Activated CD8-positive, alpha-beta memory T cell treated with anti-CD3 and anti-CD28 coated beads for 4 hours (primary cell): Measurements from ENCODE around the gene A3GALT2.

ENCODE experiments used
- DNase-seq, 2 donors: peaks; one replicate each; pipeline ENCODE4 v3.0.0-alpha.2; 2020; ENCODE audit warnings: low read depth in 2 of 2

A3GALT2 gene

DNA sequence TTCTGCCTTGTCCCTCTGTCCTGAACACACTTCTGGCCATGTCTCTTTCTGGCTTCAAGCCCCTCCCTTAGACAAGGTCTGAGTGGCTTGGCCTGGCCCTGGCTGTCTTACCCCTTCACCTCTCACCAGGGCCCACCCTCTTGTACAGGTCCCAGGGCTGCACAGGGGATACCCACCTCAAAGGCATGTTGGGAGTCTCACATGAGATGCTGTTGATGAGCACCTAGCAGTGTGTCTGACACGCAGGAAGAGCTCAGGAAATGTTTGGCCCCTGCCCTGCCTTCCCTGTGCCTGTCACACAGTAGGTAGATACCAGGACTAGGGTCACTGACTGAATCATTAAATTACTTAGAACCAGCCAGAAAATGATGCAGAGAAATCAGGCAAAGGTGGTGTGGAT is 48.0 kb downstream of the A3GALT2 start:
- DNase-seq, result no peak

DNA sequence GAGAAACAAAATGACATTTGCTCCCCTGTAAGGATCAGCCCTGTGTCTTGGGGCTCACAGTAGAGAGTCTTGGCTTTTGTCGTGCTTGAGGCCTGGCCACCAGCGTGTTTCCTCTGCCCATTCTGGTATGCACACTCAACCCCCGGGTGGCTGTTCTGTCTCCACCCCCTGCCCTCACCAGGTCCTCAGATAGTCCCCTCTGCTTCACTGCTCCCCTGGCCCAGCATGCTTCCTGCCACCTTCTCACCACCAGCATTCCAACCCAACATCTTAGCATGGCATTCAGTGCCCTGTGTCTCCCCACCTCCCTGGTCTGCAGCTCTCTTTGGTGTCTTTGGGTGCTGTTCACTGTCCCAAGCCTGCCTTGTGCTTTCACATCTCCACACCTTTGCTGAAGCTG is 48.4 kb downstream of the A3GALT2 start:
- no peak for DNase-seq

DNA sequence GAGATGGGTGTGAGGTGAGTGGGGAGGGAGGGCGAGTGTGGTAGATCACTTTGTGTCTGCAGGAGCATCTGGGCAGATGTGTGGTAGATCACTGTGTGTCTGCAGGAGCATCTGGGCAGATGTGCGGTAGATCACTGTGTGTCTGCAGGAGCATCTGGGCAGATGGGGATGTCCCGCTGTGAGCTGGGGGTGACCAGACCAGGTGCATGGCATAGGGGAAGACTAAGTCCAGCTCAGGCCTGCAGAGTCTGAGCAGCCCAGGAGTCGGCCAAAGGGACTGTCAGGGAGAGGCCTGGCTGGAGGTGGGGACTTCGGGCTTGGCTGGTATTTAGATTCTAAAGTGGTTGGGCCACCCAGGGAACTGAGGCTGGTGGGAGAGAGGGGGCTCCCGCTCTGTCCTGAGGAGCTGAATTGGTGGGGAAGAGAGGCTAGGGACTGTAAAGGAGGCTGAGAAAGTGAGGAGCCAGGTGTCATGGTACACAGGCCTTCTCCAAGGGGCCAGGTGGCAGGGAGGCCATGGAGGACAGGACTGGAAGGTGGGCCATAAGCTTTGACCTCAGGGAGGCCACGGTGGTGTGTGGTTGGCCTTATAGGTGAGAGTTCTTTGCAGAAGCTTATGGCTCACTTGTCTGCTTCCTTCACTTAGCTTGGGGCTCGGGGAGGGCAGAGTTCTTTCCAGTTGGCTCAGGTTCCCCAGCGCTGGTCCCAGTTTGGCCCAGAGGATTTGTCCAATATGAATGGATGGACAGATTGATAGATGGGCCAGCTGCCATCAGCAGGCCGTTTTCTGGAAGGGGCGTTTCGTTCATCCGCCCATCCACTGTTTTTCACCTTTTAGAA is 49.0 kb downstream of the A3GALT2 start:
- DNase-seq, result no peak

DNA sequence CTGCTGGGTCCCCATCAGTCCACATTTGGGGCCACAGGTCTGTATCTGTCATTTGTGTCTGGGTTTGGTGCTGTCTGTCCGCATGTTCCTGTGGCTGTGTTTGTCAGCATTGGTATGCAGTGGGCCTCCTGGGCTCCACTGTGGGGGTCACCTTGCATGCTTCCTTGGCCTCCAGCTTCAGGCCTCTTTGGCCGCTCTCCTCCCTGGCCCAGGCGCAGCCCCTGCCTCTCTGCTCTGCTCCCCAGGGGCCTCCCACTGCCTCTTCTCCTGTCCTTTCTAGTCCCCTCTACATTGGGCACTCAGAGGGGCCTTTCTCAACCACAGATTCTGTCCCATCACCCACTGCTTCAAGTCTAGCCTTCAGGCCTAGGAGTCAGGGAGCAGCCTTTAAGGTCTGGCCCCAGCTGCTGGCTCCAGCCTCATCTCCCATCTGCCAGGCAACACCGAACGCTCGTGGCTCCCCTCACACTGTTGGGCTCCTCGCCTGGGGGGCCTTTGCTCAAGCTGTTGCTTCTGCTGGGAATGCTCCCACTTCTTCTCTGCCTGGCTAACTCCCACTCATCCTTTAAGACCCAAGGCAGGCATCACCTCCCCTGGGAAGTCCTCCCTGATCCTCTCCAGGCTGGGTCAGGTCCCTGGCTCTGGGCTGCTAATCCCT is 50.0 kb downstream of the A3GALT2 start:
- DNase-seq, result no peak

DNA sequence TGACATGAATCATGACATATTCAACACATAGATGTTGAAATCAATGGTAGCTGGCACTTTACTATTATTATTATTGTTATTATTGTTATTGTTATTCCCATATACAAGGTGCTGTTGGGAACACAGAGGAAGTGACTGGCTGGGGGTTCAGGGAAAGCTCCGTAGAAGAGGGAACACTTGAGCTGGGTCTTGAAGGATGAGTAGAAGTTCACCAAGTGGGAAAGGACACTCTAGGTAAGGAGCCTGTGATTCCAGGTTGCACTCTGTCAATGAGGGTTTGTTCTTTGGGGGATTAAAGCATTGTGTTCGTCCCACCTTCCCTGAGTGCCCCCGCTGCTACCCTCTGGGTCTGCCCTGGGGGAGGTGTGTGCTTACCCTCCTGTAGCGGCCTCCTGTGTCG is 50.5 kb downstream of the A3GALT2 start:
- DNase-seq, result no peak

DNA sequence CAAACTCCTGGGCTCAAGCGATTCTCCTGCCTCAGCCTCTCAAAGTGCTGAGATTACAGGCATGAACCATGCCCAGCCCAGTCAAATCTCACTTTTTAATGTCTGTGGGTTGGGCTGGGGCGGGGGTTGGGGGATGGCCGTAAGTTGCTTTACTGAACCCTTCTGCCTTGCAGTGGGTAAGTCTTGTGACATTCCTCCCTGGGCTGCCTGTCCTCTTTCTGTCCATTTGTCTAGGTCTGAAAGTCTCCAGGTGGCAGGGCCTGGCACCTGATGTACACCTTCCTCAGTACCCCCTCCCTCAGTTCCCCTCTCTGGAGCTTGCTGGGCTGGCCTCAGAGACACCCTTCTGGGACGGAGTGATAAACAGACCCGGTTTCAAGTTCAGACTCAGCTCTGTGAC is 51.3 kb downstream of the A3GALT2 start:
- DNase-seq, result no peak

DNA sequence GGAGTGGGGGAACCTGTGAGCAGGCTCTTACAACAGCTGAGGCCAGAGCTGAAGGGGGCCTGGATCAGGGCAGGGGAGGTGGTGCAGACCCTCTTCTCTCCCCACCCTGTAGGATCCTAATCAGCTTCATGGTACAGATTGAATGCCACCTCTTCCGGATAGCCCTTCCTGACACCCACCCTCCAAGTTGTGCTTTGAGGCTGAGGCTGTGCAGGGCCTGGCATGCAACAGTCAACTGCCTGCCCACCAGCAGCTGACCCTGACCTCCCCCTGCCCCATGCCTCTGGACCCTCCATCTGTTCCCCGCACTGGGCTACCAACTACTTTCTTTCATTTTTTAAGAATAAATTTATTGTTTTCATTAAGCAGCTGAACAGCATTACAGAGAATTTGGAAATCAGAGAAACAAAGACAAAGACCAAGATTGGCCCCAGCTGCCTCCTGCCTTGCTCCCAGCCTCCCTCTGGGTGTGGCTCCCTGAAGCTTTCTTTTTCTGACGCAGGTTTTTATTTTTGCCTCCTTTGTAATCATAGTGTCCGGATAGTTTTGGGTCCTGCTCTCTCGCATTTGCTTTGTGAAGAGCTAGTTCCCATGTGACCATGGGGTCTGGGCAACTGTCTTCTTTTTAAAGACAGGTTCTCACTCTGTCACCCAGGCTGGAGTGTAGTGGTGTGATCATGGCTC is 51.8 kb downstream of the A3GALT2 start:
- no peak for DNase-seq

DNA sequence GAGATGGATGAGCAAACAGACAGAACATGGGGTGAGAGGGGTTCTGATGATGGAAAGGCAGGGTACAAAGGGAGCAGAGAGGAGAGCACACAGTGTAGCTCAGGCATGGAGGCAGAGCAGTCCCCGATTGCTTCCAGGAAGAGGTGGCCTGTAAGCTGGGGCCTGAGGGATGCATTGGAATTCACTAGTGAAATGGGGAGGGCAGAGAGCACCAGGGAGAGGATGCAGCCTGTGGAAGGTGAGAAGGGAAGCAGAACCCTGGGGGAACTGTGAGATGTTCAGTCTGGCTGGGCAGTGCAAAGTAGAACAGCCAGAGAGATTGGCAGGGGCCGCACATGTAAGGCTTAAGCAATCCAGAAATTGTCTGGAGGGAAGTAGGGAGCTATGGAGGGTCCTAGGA is 52.4 kb downstream of the A3GALT2 start:
- DNase-seq, result no peak

DNA sequence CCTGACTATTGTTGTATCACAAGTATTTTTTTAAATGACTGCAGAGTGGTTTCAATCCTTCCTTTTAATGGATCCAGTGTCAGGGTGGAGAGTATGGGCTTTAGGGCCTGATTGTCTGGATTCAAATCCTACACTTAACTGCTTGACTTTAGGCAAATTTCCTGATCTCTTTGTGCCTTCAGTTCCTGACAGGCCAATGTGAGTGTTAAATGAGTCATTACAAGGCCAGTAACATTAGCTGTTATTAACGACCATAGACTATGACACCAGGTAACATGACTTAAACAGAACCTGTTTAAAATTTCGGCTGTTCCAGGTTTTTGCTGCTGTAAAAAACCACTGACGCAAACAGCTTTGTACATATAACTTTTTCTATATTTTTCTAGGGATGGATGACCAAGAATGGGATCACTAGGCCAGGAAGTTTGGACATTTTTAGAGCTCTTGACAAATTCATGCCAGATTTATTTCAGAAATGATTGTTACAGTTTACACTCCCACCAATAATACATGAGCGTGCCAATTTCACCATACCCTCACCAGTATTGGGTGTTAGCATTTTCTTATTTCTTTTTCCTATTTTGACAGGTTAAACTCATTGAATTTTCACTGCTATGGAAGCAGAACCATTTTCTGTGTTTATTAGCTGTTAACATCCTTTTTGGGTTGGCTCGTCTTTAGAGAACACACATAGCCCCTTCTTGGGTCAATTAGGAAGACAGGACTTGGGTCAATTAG is 53.3 kb downstream of the A3GALT2 start:
- DNase-seq, result no peak

DNA sequence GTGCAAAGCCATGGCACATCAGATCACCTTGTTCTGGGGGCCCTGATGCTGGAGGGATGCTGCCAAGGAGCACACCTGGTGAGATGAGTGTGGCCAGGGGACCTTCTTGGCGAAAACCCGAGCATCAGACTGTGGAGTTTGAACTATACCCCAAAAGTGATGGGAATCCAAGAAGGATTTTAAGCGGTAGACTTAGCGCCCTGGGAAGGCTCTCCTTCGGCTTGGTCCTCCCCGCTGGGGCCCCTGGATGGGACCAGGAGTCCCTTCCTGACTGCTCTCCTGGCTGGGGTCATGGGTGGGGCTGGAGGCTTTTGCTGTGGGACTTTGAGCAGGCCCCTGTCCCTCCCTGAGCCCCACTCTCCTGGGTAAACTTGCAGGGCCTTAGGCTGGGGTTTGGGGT is 54.1 kb downstream of the A3GALT2 start:
- no peak for DNase-seq

DNA sequence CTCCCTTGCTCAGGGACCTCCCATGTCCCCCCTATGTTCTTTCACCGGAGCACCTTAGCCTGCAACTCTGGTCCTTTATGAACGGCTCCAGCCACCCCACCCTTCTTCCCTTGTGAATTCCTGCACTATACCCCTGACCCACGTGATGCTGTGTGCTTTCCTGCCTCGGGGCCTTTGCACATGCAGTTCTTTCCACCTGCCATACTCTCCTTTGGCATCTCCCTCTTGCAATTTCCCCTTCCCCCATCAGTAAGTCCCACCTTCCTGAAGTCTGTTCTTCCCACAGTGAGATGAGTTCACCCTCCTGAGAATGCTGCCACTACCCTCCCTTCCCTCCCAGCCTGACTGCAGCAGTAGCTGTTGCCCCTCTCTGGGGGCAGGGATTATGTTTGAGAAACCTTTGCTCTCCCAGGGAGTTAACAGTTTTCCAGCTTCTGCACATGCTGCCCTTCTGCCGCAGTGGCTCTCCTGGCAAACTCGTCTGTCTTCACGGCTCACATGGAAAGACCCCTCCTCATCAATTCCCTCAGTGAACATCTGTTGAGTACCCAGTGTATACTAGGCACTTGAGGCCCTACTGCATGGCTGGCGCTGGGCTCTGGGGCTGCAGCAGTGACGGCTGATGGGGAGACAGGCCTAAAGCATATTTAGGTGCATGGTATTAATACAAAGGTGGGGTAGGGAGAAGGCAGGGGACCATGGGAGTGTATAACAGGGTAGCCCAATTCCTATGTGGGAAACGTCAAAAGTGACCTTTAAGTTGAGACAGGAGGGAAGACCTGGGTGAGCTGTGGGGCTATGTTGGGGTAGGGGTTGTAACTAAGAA is 54.9 kb downstream of the A3GALT2 start:
- DNase-seq, result no peak

DNA sequence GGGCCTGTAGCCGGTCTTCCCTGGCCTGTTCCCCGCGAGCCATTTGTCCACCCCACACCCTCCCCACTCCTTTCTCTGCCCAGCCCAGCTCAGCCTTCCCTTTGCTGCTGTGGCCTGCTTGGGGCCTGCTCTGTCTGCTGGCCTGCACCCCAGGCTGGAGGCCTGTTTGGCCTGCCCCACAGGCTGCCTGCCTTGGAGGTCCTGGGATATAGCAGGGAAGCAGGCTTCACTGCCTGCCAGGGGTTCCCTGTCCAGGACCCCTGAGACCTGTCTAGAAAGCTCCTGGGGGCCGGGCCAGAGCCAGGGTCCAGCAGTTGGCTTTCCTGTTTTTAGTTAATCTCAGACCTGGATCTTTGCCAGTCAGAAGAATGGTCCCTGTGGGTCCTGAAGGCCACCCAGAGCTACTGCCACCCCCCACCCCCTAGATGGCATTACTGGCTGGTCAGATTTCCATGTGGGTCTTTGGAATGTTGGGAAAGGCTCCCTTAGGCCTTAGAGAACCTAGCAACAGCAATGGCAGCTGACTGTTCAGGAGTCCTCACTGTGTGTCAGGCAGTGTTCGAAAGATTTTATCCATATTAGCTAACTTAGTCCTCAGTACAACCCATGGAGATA is 56.9 kb downstream of the A3GALT2 start:
- no peak for DNase-seq

DNA sequence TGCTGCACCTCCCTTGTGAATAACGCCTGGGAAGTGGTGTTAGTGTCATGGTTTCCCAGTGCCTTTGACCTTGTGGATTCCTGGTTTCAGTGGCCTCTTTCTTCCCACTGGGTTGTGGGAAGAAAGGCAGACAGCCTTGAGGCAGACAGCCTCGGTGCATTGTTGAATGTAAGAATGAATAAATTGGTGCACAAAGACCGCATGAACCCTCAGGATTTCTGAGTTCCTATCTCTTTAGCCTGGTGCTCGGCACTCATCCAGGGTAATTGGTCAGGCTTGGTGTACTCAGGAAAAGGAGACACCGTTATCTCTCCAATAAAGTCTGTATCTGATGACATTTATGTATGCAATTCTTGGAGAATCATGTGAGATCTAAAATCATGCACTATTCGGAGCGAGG is 59.6 kb downstream of the A3GALT2 start:
- no peak for DNase-seq

DNA sequence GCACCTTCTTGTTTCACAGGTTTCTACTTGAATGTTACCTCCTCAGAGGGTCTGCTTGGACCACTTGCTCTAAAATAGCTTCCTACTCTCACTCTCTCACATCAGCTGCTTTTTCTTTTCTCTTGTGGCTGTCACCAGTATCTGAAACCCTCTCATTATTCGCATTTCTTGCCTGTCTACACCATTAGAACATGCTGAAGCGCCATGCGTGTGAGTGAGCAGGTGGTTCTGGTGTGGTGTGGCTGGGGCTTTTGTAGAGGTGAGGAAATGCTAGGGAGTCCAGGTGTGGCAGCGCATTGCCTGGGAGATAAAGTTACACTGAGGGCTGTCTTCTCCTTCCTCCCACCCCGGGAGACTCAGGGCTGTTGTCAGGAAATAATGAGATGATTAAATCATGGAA is 60.5 kb downstream of the A3GALT2 start:
- no peak for DNase-seq

DNA sequence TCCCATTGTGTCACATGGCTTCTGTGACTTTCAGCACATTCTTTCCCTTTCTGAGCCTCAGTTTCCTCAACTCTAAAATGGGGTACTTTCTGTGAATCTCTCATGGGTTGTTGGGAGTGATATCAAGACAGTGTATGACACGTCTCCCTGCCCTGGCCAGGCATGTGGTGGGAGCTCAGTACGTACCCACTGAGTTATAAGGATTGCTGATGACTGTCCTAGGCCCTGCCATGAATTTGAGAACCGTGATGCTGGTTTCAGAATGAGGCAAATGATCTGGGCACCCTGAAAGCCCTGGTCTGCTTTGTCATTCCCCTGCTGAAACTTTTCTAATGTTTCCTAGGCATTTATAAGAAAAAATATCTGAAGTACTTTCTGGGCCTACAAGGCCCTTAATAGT is 61.0 kb downstream of the A3GALT2 start:
- no peak for DNase-seq

DNA sequence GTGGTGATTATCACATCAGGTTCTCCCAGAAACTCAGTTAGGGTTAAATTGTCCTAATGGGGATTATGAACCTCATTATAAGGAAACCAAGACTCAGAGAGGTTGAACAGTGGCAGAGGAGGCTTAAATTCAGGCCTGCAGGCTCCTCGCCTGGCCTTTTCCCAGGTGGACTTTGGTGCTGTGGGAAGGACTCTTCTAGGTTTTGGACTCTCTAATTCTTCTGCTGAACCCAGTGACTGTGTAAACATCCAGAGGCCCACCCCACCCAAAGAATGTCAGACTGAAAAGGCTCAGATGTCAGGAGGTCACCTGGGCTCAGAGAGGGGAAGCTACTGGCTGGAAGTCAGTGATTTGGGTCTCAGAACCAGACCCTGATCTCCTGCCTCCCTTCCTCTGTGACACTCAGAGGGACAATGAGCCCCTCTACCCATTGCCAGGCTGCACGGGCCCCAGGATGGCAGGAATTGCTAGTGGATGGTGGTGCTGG is 62.1 kb downstream of the A3GALT2 start:
- DNase-seq, result no peak

DNA sequence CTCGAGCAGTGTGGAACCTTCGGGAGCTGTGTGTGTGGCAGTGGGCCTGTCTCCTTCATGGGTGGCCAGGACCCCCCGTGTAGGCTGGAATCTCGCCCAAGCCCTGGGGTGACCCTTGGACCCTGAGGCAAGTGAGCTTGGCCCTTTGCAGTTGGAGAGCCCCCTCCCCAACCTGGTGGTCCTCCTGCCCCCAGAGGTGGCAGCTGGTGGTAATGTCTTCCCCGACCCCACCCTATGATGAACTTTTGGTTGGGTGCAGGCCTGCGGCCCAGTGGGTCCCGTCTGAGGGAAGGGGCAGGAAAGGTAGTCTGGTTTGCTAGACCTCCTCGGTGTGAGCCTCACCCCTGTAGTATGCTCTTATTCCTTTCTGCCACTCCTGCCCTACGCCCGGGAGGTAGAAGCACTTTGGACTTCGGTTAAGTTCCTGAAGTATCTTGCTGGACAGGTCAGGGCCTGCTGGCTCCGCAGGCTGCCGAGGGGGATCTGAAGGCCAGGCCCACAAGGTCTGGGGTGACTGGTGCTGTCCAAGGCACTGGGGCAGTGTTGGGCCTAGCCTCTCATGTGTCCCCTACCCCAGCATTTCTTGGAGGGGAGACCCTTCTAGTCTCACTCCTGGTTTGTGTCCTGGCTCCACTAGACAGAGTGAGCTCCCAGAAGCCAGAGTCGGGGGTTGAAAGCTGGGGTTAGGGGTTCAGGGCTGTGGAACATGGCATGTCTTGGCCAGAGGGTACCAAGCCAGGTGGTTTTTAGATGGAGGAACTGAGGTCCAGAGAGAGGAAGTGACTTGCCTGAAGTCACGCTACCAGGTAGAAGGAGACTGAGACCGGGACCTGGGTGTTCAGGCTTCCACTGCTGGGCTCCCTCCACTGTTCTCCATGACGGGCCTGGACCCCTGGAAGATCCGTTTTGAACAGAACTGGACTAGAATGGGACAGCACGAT is 62.9 kb downstream of the A3GALT2 start:
- no peak for DNase-seq

DNA sequence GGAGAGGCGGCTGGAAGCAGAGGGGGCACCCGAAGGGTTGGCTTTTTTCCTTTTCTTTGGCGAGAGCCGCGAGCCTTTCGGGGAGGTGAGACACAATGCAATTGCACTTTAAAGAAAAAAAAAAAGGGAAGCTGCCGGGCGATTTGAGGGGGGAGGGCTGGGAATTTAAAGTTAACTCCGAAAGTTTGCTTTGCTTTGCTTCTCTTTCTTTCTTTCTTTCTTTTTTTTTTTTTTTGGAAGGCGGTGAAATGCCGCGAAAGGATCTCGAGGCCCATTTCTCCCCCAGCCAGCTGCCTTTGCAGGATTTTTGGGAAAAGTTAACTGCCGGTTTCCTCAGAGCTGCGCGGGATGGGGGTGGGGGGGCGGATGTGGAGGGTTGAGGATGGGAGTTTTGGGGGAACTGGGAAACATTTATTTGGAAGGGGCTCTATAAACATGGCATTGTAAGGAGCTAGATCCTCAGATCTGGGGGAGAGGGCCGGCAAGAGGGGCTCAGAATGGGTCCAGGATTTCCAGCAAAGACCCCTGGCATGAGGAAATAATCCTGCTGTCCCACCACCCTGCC is 63.6 kb downstream of the A3GALT2 start:
- DNase-seq, result no peak
